HepG2 (cell line): ENCODE results near the gene PDIK1L. TPM values are rescaled to one million over a fixed set of nuclear protein-coding genes. Genes with fewer than 3 reads are reported as not detected.

Experiments
- ATF1 ChIP-seq: IDR thresholded peaks from 2 replicates; pipeline ENCODE4 v1.6.1; 2016; ENCODE audit warnings: mild to moderate bottlenecking, control low read depth
- ZFAT ChIP-seq: sonication (generic); formaldehyde crosslinking; conservative IDR thresholded peaks from 2 replicates; pipeline ENCODE4 v1.8.1; 2023; ENCODE audit warnings: missing genetic modification reagents, inconsistent platforms
- polyA plus RNA-seq, 8 experiments: library from polyadenylated mRNA; depleted of rRNA in 3 of 8; stranded (reverse) in 7 of 8; unstranded in 1 of 8; fragments of >200 nt; fragmentation: Illumina TruSeq in 4 of 8; extraction: Trizol in 4 of 8; gene quantifications; 2 replicates each; pipeline versions ENCODE4 v1.2.1 to v1.2.3, GENCODE V29; 2011 to 2016; ENCODE audit warnings: low read depth in 4 of 8, missing spikeins in 1 of 8, mixed read lengths in 1 of 8; ENCODE audit not compliant: insufficient read depth in 1 of 8
- total RNA-seq, 5 experiments: library from RNA; depleted of rRNA; stranded (reverse); fragments of >200 nt; fragmentation: Illumina TruSeq; extraction: Trizol; gene quantifications; 2 replicates each; pipeline ENCODE4 v1.2.3, GENCODE V29; 2016; ENCODE audit warnings: low read depth in 1 of 5
- TF ChIP-seq, protein P1 (sequence below): sonication (generic); formaldehyde crosslinking; IDR thresholded peaks from 2 replicates; pipeline ENCODE4 v1.4.0; 2020; ENCODE audit warnings: missing genetic modification reagents
- TF ChIP-seq, protein P2 (sequence below), 2 experiments: IDR thresholded peaks; 2 replicates each; pipeline ENCODE4 v1.6.1; 2011 to 2012; ENCODE audit warnings: low read length in 2 of 2, borderline replicate concordance in 1 of 2, low read depth in 1 of 2, mild to moderate bottlenecking in 1 of 2, moderate library complexity in 1 of 2

The PDIK1L gene
- total and polyA plus RNA-seq, 2 of the 13 experiments (the other 11 are each of a cell fraction or from before 2014, with no cell fraction given): 1.9 to 4.6 TPM

- TF ChIP-seq, protein P1, sequence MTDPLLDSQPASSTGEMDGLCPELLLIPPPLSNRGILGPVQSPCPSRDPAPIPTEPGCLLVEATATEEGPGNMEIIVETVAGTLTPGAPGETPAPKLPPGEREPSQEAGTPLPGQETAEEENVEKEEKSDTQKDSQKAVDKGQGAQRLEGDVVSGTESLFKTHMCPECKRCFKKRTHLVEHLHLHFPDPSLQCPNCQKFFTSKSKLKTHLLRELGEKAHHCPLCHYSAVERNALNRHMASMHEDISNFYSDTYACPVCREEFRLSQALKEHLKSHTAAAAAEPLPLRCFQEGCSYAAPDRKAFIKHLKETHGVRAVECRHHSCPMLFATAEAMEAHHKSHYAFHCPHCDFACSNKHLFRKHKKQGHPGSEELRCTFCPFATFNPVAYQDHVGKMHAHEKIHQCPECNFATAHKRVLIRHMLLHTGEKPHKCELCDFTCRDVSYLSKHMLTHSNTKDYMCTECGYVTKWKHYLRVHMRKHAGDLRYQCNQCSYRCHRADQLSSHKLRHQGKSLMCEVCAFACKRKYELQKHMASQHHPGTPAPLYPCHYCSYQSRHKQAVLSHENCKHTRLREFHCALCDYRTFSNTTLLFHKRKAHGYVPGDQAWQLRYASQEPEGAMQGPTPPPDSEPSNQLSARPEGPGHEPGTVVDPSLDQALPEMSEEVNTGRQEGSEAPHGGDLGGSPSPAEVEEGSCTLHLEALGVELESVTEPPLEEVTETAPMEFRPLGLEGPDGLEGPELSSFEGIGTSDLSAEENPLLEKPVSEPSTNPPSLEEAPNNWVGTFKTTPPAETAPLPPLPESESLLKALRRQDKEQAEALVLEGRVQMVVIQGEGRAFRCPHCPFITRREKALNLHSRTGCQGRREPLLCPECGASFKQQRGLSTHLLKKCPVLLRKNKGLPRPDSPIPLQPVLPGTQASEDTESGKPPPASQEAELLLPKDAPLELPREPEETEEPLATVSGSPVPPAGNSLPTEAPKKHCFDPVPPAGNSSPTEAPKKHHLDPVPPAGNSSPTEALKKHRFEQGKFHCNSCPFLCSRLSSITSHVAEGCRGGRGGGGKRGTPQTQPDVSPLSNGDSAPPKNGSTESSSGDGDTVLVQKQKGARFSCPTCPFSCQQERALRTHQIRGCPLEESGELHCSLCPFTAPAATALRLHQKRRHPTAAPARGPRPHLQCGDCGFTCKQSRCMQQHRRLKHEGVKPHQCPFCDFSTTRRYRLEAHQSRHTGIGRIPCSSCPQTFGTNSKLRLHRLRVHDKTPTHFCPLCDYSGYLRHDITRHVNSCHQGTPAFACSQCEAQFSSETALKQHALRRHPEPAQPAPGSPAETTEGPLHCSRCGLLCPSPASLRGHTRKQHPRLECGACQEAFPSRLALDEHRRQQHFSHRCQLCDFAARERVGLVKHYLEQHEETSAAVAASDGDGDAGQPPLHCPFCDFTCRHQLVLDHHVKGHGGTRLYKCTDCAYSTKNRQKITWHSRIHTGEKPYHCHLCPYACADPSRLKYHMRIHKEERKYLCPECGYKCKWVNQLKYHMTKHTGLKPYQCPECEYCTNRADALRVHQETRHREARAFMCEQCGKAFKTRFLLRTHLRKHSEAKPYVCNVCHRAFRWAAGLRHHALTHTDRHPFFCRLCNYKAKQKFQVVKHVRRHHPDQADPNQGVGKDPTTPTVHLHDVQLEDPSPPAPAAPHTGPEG (CRISPR knock-in tag): no peak
- TF ChIP-seq ATF1 (CRISPR knock-in tag) (no peak), ZFAT (CRISPR knock-in tag) (no peak)
- TF ChIP-seq, protein P2, sequence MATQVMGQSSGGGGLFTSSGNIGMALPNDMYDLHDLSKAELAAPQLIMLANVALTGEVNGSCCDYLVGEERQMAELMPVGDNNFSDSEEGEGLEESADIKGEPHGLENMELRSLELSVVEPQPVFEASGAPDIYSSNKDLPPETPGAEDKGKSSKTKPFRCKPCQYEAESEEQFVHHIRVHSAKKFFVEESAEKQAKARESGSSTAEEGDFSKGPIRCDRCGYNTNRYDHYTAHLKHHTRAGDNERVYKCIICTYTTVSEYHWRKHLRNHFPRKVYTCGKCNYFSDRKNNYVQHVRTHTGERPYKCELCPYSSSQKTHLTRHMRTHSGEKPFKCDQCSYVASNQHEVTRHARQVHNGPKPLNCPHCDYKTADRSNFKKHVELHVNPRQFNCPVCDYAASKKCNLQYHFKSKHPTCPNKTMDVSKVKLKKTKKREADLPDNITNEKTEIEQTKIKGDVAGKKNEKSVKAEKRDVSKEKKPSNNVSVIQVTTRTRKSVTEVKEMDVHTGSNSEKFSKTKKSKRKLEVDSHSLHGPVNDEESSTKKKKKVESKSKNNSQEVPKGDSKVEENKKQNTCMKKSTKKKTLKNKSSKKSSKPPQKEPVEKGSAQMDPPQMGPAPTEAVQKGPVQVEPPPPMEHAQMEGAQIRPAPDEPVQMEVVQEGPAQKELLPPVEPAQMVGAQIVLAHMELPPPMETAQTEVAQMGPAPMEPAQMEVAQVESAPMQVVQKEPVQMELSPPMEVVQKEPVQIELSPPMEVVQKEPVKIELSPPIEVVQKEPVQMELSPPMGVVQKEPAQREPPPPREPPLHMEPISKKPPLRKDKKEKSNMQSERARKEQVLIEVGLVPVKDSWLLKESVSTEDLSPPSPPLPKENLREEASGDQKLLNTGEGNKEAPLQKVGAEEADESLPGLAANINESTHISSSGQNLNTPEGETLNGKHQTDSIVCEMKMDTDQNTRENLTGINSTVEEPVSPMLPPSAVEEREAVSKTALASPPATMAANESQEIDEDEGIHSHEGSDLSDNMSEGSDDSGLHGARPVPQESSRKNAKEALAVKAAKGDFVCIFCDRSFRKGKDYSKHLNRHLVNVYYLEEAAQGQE (IDR thresholded peaks at IDR 0.05; ENCODE audit: borderline replicate concordance in 1 of 2, low read depth in 1 of 2, low read length in 2 of 2): no peak
Observed at GRCh38 chr1:26066160-26066559, 45.5 kb upstream of the PDIK1L start (continued).
